ENCODE data around the gene IRGC. TPM values are rescaled to one million over a fixed set of nuclear protein-coding genes. Genes with fewer than 3 reads are reported as not detected.

IRGC gene
- total RNA-seq, 2 donors from 2014 or later = not detected

DNA sequence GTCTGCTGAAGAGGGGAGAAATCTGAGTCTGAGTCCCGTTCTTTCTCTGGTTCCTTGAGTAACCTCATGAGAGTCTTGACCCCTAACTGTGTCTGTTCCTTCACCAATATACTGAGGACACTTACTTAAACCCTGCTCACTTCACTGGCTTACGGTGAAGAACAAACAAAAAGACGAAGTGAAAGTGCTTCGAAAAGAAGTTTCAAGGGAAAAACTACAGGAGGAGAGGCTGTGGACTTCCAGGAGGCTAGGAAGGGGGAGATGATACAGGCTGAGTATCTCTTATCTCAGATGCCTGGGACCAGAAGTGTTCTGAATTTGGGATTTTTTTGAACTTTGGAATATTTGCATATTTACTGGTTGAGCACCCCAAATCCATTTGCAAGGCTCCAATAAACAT, 32.8 kb downstream of the IRGC start:
- H3K9ac ChIP-seq (ENCODE audit: extremely low read depth, low read length, poor library complexity, severe bottlenecking) = no peak overlapping the region
- peaks cover 27% of the 10 kb centered on the region for H3K4me1 Mint-ChIP-seq
- no peaks in the 10 kb centered on the region for H3K9me3 Mint-ChIP-seq
- peaks cover 59% of the 10 kb centered on the region for H3K36me3 ChIP-seq (ENCODE audit: control insufficient read depth, insufficient read depth, low read length)
- no peaks in the 10 kb centered on the region for H3K27me3 Mint-ChIP-seq (ENCODE audit: insufficient read depth)
- no peak overlapping the region for H3K4me3 Mint-ChIP-seq
- H3K36me3 Mint-ChIP-seq (ENCODE audit: low read depth) = peaks cover 58% of the 10 kb centered on the region
- peaks cover 6% of the 10 kb centered on the region for H3K4me1 ChIP-seq (ENCODE audit: control insufficient read depth, insufficient read depth, low read length)
- H3K27ac ChIP-seq (ENCODE audit: low read depth, low read length) = no peak overlapping the region
- H3K27ac Mint-ChIP-seq = no peak overlapping the region
- TF ChIP-seq, protein P1, sequence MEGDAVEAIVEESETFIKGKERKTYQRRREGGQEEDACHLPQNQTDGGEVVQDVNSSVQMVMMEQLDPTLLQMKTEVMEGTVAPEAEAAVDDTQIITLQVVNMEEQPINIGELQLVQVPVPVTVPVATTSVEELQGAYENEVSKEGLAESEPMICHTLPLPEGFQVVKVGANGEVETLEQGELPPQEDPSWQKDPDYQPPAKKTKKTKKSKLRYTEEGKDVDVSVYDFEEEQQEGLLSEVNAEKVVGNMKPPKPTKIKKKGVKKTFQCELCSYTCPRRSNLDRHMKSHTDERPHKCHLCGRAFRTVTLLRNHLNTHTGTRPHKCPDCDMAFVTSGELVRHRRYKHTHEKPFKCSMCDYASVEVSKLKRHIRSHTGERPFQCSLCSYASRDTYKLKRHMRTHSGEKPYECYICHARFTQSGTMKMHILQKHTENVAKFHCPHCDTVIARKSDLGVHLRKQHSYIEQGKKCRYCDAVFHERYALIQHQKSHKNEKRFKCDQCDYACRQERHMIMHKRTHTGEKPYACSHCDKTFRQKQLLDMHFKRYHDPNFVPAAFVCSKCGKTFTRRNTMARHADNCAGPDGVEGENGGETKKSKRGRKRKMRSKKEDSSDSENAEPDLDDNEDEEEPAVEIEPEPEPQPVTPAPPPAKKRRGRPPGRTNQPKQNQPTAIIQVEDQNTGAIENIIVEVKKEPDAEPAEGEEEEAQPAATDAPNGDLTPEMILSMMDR (conservative IDR thresholded peaks at IDR 0.05) = no peak
- no peaks in the 10 kb centered on the region for H3K27me3 ChIP-seq (ENCODE audit: control insufficient read depth, insufficient read depth, low read length, poor library complexity, severe bottlenecking)
- no peak overlapping the region for H3K4me3 ChIP-seq (ENCODE audit: low read length)
- no peak for DNase-seq
- no peaks in the 10 kb centered on the region for H3K9me3 ChIP-seq (ENCODE audit: control insufficient read depth, low read length)
- 83 to 95% methylated on average over 4 of the region's 4 CpGs for whole genome bisulfite sequencing, 2 experiments (ENCODE audit: insufficient coverage in 1 of 2, insufficient read length in 1 of 2)

DNA sequence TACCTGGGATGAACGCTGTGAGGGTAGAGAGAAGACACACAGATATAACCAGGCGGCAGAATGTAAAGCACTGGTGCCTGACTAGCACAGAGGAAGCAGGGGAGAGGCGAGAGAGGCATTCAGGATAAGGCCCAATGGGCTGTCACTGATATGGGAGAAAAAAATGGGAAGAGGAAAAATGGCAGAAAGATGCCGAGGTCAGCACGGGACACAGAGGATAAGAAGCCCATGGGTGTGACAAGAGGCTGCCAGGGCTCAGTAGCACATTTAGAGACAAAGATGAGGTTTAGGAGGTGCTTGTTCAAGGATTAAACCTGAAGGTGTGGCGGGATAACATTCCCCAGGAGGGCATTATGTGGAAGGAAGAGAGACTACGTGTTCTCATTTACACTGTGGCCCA, 33.3 kb downstream of the IRGC start:
- no peak overlapping the region for H3K4me3 ChIP-seq (ENCODE audit: low read length)
- no peaks in the 10 kb centered on the region for H3K9me3 ChIP-seq (ENCODE audit: control insufficient read depth, low read length)
- peaks cover 54% of the 10 kb centered on the region for H3K36me3 ChIP-seq (ENCODE audit: control insufficient read depth, insufficient read depth, low read length)
- H3K4me3 Mint-ChIP-seq = no peak overlapping the region
- H3K9me3 Mint-ChIP-seq = no peaks in the 10 kb centered on the region
- H3K9ac ChIP-seq (ENCODE audit: extremely low read depth, low read length, poor library complexity, severe bottlenecking) = no peak overlapping the region
- H3K27me3 ChIP-seq (ENCODE audit: control insufficient read depth, insufficient read depth, low read length, poor library complexity, severe bottlenecking) = no peaks in the 10 kb centered on the region
- H3K4me1 ChIP-seq (ENCODE audit: control insufficient read depth, insufficient read depth, low read length) = peaks cover 6% of the 10 kb centered on the region
- H3K27ac Mint-ChIP-seq = peak overlapping the region; percentile 12
- no peaks in the 10 kb centered on the region for H3K27me3 Mint-ChIP-seq (ENCODE audit: insufficient read depth)
- 83 to 96% methylated on average over 5 to 7 of the region's 7 CpGs for WGBS, 2 experiments (ENCODE audit: insufficient coverage in 1 of 2, insufficient read length in 1 of 2)
- DNase-seq = no peak
- H3K36me3 Mint-ChIP-seq (ENCODE audit: low read depth) = peaks cover 54% of the 10 kb centered on the region
- TF ChIP-seq, protein P1 (conservative IDR thresholded peaks at IDR 0.05) = no peak
- no peak overlapping the region for H3K27ac ChIP-seq (ENCODE audit: low read depth, low read length)
- peaks cover 27% of the 10 kb centered on the region for H3K4me1 Mint-ChIP-seq

DNA sequence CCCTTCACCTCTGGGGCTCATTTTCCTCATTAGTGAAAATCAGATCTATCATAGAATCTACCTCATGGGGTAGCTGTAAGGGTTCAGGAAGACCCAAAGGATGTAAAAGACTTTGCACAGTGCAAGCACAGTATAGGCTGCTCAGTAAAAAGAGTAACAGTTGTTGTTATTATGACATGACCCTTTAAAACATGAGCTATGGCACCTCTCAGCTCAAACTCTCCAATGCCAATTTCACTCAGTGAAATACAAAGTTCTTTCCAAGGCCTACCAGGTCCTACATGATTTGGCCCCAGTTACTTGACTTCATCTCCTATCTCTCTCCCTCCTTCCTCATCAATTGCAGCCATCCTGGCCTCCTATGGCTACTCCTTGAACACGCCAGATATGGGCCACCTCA, 34.0 kb downstream of the IRGC start:
- Histone ChIP-seq H3K4me1 (ENCODE audit: control insufficient read depth, insufficient read depth, low read length) (peaks cover 6% of the 10 kb centered on the region), H3K27me3 (ENCODE audit: control insufficient read depth, insufficient read depth, low read length, poor library complexity, severe bottlenecking) (no peaks in the 10 kb centered on the region), H3K4me3 (ENCODE audit: low read length) (no peak overlapping the region), H3K36me3 (ENCODE audit: control insufficient read depth, insufficient read depth, low read length) (peaks cover 46% of the 10 kb centered on the region), H3K9ac (ENCODE audit: extremely low read depth, low read length, poor library complexity, severe bottlenecking) (no peak overlapping the region), H3K27ac (ENCODE audit: low read depth, low read length) (no peak overlapping the region), H3K9me3 (ENCODE audit: control insufficient read depth, low read length) (no peaks in the 10 kb centered on the region)
- 83 to 91% methylated on average over 1 of the region's 1 CpG for WGBS, 2 experiments (ENCODE audit: insufficient coverage in 1 of 2, insufficient read length in 1 of 2)
- Mint-ChIP-seq H3K27ac (no peak overlapping the region), H3K27me3 (ENCODE audit: insufficient read depth) (no peaks in the 10 kb centered on the region), H3K36me3 (ENCODE audit: low read depth) (peaks cover 48% of the 10 kb centered on the region), H3K9me3 (no peaks in the 10 kb centered on the region), H3K4me1 (peaks cover 27% of the 10 kb centered on the region), H3K4me3 (no peak overlapping the region)
- TF ChIP-seq, protein P1 (conservative IDR thresholded peaks at IDR 0.05) = no peak
- DNase-seq = no peak
